GM12872 (cell line): ENCODE results near the gene AUTS2.

ENCODE experiments used
- TF ChIP-seq, protein P1 (sequence below): IDR thresholded peaks from 3 replicates; pipeline ENCODE4 v1.5.1; 2011; ENCODE audit warnings: low read depth, mild to moderate bottlenecking, low read length, moderate library complexity; ENCODE audit not compliant: insufficient read depth

Gene AUTS2

GRCh38 chr7:70749831-70750230 is 1151.6 kb downstream of the AUTS2 start:
- TF ChIP-seq, protein P1, sequence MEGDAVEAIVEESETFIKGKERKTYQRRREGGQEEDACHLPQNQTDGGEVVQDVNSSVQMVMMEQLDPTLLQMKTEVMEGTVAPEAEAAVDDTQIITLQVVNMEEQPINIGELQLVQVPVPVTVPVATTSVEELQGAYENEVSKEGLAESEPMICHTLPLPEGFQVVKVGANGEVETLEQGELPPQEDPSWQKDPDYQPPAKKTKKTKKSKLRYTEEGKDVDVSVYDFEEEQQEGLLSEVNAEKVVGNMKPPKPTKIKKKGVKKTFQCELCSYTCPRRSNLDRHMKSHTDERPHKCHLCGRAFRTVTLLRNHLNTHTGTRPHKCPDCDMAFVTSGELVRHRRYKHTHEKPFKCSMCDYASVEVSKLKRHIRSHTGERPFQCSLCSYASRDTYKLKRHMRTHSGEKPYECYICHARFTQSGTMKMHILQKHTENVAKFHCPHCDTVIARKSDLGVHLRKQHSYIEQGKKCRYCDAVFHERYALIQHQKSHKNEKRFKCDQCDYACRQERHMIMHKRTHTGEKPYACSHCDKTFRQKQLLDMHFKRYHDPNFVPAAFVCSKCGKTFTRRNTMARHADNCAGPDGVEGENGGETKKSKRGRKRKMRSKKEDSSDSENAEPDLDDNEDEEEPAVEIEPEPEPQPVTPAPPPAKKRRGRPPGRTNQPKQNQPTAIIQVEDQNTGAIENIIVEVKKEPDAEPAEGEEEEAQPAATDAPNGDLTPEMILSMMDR: no peak

- TF ChIP-seq, protein P1: no peak
Measured at GRCh38 chr7:70751895-70752294, 1153.6 kb downstream of the AUTS2 start.

- TF ChIP-seq, protein P1: no peak
Measured at GRCh38 chr7:70752794-70753241, 1154.5 kb downstream of the AUTS2 start.

DNA sequence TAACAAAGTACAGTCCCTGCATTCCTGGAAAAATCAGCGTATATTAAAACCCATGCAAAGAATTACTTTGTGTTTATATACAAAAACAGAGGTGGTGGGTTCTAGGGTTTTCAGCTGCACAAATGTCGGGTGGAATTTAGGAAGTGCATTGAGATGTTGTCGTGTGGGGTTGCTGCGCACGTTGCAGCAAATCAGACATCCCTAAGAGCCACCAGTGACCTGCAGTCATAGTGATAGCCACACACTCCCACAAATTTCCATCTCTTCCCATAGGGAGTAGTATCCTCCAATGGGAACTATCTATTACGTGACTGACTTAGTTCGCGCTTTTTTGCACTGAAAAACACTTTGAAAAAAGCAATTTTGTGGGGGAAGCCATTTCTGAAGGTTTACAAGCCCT is 1158.5 kb downstream of the AUTS2 start:
- TF ChIP-seq, protein P1: no peak

- TF ChIP-seq, protein P1: no peak
Measured at GRCh38 chr7:70758646-70759045, 1160.4 kb downstream of the AUTS2 start.

DNA sequence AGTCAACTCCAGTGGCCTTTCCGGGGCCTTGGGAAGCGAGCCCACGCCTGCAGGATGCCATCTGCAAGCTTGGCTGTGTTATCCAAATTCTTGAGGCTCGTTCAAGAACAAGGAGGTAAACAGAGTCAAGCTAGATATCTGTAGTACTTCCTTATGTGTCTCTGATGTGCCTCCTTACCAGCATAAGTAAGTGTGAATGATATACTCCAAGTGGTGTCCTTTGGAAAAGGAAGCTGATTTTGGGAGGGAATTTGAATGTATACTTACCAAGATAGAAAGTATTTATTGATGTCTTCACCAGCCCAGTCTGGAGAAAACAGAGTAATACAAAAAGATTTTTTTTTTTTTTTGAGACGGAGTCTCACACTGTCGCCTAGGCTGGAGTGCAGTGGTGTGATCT is 1161.4 kb downstream of the AUTS2 start:
- TF ChIP-seq, protein P1: no peak

GRCh38 chr7:70761711-70762328 is 1163.5 kb downstream of the AUTS2 start:
- TF ChIP-seq, protein P1: no peak

DNA sequence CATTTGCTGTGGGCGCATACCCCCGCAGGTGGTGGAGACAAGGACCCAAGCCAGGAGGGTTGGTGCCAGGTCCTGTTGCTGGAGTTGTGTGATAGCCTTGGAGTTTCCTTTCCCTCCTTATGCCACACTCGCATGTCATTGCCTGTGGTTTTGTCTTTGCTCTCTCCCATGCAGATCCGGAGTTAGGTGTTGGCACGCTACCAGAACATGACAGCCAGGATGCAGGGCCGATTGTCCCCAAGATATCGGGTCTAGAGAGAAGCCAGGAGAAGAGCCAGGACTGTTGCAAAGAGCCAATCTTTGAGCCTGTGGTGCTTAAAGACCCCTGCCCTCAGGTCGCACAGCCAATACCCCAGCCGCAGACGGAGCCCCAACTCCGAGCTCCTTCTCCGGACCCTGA is 1164.4 kb downstream of the AUTS2 start:
- TF ChIP-seq, protein P1: no peak
